Muscle of leg (tissue), 11 donors: Measurements from ENCODE around the gene ATXN7L1. TPM values are rescaled to one million over a fixed set of nuclear protein-coding genes. Genes with fewer than 3 reads are reported as not detected.

Experiments
- DNase-seq: peaks from one replicate; pipeline ENCODE4 v3.0.0; 2013
- H3K27ac ChIP-seq: one replicate; pipeline ENCODE4 v1.5.1; 2013; ENCODE audit warnings: mild to moderate bottlenecking, low read length, control low read depth
- H3K27me3 ChIP-seq: one replicate; pipeline ENCODE4 v1.6.1; 2013; ENCODE audit warnings: low read length; ENCODE audit not compliant: control insufficient read depth, insufficient read depth
- H3K36me3 ChIP-seq: one replicate; pipeline ENCODE4 v1.6.1; 2013; ENCODE audit warnings: low read length; ENCODE audit not compliant: control insufficient read depth, insufficient read depth
- H3K4me1 ChIP-seq: one replicate; pipeline ENCODE4 v1.6.1; 2013; ENCODE audit warnings: low read length; ENCODE audit not compliant: control insufficient read depth, insufficient read depth
- H3K4me3 ChIP-seq: one replicate; pipeline ENCODE4 v1.5.1; 2013; ENCODE audit warnings: low read length, control low read depth
- H3K9me3 ChIP-seq: replicated peaks from 2 replicates; pipeline ENCODE4 v1.6.1; 2013; ENCODE audit warnings: low read depth, low read length; ENCODE audit not compliant: control insufficient read depth
- WGBS: methylation state at CpG from one replicate; pipeline ENCODE4 v1.1.5; 2013; ENCODE audit warnings: missing lambda C conversion rate; ENCODE audit not compliant: insufficient coverage; 5-methylcytosine and 5-hydroxymethylcytosine counted together
- polyA plus RNA-seq, 8 donors: library from polyadenylated mRNA; unstranded; fragments of 120-200 nt; gene quantifications; one replicate each; pipeline versions ENCODE4 v1.2.1 to v1.2.3, GENCODE V29; 2013; ENCODE audit warnings: inconsistent platforms in 1 of 8, low replicate concordance in 1 of 8; ENCODE audit not compliant: insufficient read length in 8 of 8, insufficient read depth in 1 of 8
- total RNA-seq: library from RNA; stranded (reverse); fragments of 120-200 nt; gene quantifications from one replicate; pipeline ENCODE4 v1.2.4, GENCODE V29; 2013

The ATXN7L1 gene
- total and polyA plus RNA-seq, 9 donors, result 4.7 to 7.2 (median 6.2) TPM

DNA sequence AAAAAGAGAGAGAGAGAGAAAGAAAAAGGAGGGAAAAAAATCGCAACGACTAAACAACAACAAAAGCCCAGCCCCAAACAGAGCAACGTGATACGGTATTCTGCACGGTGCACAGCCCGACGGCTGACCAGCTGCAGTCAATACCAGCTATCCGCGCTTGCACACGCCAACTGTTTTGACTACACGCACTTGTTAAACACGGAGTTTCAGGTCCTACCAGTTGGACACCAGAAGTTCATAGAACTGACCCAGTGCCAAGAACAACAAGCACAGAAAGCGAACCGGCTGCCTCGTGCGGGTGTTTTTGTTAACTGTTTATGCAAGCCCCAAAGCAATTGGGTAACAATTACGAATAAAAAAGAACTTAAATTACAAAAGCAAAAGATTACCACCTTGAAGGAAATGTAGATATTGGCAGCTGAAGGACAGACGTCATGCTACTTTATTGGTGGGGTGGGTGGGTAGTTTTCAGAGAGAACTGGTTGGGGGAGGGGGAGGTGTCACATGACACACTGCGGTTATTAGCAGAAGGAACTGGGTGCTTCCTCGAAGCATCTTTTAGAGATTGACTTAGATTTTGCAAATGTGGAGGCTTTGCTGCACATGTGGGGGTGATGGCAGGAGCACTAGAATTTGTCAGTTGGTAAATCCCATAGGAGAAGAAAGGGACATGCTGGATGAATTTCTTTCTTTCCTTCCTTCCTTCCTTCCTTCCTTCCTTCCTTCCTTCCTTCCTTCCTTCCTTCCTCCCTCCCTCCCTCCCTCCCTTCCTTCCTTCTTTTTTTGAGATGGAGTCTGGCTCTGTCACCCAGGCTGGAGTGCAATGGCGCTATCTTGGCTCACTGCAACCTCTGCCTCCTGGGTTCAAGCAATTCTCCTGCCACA lies 184.5 kb downstream of the ATXN7L1 start:
- Histone ChIP-seq H3K4me1 (peaks cover 15% of the 10 kb centered on the region), H3K27ac (peak overlapping the region; percentile 85), H3K27me3 (no peaks in the 10 kb centered on the region), H3K9me3 (no peaks in the 10 kb centered on the region), H3K36me3 (peaks cover 3% of the 10 kb centered on the region), H3K4me3 (peak overlapping the region; percentile 49)
- 9% methylated on average over 9 of the region's 21 CpGs for WGBS
- peak; percentile 89 for DNase-seq

- Histone ChIP-seq H3K4me3 (peak overlapping the region; percentile 49), H3K9me3 (no peaks in the 10 kb centered on the region), H3K4me1 (peaks cover 15% of the 10 kb centered on the region), H3K27ac (peak overlapping the region; percentile 85), H3K27me3 (no peaks in the 10 kb centered on the region), H3K36me3 (peaks cover 3% of the 10 kb centered on the region)
- peak; percentile 55 for DNase-seq
- 8% methylated on average over 10 of the region's 18 CpGs for WGBS
These were observed 185.2 kb downstream of the ATXN7L1 start for GRCh38 chr7:105691082-105691679.

GRCh38 chr7:105690325-105690945 lies 186.0 kb downstream of the ATXN7L1 start:
- Histone ChIP-seq H3K27ac (peak overlapping the region; percentile 85), H3K36me3 (no peaks in the 10 kb centered on the region), H3K4me3 (no peak overlapping the region), H3K27me3 (no peaks in the 10 kb centered on the region), H3K4me1 (peaks cover 15% of the 10 kb centered on the region), H3K9me3 (no peaks in the 10 kb centered on the region)
- 87% methylated on average over 7 of the region's 17 CpGs for WGBS
- DNase-seq, result no peak

DNA sequence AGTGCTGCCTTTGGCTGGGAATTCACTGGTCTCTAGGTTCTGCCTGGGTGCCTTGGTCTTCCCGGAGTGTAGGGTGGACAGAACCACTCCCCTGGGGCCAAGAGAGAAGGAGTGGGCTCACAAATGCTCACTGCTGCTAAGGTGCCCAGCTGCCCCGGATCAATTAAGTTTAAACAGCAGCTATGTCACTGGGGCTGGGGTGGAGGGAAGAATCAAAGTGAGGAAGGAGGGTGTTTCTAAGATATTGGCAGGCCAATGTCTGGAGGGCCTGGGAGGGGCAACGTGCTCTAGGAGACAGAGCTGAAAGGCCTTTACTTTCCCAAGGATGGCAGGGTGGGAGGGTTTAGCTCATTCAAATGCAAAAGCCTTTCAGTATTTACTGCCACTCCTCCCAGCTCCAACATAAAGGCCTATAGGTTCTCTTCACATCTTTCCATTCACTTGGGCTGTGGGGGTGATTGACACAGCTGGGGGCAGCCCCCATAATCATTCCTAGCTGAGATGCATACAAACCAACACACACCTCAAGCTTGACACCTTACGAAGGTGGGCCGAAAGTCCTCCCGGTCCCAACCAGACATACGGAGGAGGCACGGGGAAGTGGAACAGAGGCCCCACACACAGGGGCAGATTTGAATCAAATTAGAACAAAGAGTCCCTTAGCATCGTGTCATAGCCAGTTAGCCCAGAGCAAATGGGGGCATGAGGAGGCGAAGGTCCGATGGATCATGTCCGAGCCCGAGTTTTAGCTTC lies 187.2 kb downstream of the ATXN7L1 start:
- WGBS, result 66% methylated on average over 10 of the region's 13 CpGs
- Histone ChIP-seq H3K36me3 (no peaks in the 10 kb centered on the region), H3K4me1 (peaks cover 15% of the 10 kb centered on the region), H3K9me3 (no peaks in the 10 kb centered on the region), H3K27me3 (no peaks in the 10 kb centered on the region), H3K27ac (no peak overlapping the region), H3K4me3 (no peak overlapping the region)
- no peak for DNase-seq

GRCh38 chr7:105688617-105689016 lies 187.8 kb downstream of the ATXN7L1 start:
- no peak overlapping the region for H3K27ac ChIP-seq
- H3K4me1 ChIP-seq, result peaks cover 15% of the 10 kb centered on the region
- WGBS, result 69% methylated on average over 4 of the region's 5 CpGs
- no peaks in the 10 kb centered on the region for H3K36me3 ChIP-seq
- H3K4me3 ChIP-seq, result no peak overlapping the region
- H3K27me3 ChIP-seq, result no peaks in the 10 kb centered on the region
- H3K9me3 ChIP-seq, result no peaks in the 10 kb centered on the region
- no peak for DNase-seq

DNA sequence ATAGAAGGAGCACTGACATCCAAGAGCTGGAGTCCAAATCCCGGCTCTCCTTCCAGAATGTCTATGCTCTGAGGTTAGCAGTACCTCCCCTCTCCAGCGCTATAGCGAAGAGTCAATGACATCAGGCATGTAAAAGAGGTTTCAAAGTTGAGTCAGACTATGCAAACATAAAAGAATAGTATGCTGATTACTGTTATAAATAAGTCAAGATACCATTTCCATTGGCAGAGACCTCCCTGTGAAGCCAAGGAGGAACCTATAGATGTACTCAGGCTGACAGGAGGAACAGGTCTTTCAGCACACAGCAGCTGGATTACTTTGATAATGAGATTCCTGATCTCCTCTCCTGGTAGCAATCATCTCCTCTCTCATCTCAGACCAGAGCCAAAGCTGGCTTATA lies 191.2 kb downstream of the ATXN7L1 start:
- no peaks in the 10 kb centered on the region for H3K4me1 ChIP-seq
- no peaks in the 10 kb centered on the region for H3K9me3 ChIP-seq
- no peak overlapping the region for H3K4me3 ChIP-seq
- no peak for DNase-seq
- H3K27ac ChIP-seq, result no peak overlapping the region
- H3K36me3 ChIP-seq, result no peaks in the 10 kb centered on the region
- WGBS, result no CpG with 5 or more reads among the region's 3 CpGs
- no peaks in the 10 kb centered on the region for H3K27me3 ChIP-seq

DNA sequence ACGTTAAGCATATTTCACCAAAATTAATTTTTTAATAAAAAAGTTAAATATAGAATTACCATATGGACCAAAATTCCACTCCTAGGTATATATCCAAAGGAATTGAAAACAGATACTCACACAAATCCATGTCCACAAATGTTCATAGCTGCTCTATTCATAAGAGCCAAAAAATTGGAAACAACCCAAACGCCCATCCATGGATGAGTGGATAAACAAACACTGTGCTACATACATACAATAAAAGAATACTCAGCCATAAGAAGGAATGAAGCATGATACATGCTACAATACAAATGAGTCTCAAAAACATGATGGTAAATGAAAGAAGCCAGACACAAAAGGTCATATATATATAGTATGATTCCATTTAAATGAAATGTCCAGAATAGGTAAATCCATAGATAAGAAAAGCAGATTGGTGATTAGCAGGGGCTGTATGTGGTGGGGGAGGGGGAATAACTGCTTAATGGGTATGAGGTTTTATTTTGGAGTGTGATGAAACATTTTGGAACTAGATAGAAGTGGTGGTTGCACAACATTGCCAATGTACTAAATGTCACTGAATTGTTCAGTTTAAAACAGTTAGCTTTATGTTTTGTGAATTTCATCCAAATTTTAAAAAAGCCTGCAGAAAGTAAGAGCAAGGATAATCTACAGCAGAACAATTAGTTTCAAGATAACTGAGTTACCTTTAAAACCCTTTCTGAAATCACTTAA lies 193.9 kb downstream of the ATXN7L1 start:
- no peak for DNase-seq
- Histone ChIP-seq H3K27ac (no peak overlapping the region), H3K4me3 (no peak overlapping the region)

GRCh38 chr7:105680505-105681187 lies 195.8 kb downstream of the ATXN7L1 start:
- 80% methylated on average over 6 of the region's 9 CpGs for WGBS
- no peak for DNase-seq

More for the DNA sequence above, 193.9 kb downstream of the ATXN7L1 start:
- no peaks in the 10 kb centered on the region for H3K9me3 ChIP-seq
- H3K36me3 ChIP-seq, result no peaks in the 10 kb centered on the region
- peaks cover 10% of the 10 kb centered on the region for H3K4me1 ChIP-seq
- WGBS, result no CpG with 5 or more reads among the region's 2 CpGs
- no peaks in the 10 kb centered on the region for H3K27me3 ChIP-seq

More at GRCh38 chr7:105680505-105681187, 195.8 kb downstream of the ATXN7L1 start:
- no peaks in the 10 kb centered on the region for H3K36me3 ChIP-seq
- H3K9me3 ChIP-seq, result no peaks in the 10 kb centered on the region
- H3K4me3 ChIP-seq, result no peak overlapping the region
- no peaks in the 10 kb centered on the region for H3K27me3 ChIP-seq
- peaks cover 12% of the 10 kb centered on the region for H3K4me1 ChIP-seq
- no peak overlapping the region for H3K27ac ChIP-seq
